CD4-positive, alpha-beta T cell treated with Interleukin-4 for 1 hour (primary cell): Measurements from ENCODE around the gene PPP1R3F.

Experiments used
- DNase-seq, 2 donors: peaks; one replicate each; pipeline ENCODE4 v3.0.0-alpha.2; 2020 to 2022

PPP1R3F gene, protein sequence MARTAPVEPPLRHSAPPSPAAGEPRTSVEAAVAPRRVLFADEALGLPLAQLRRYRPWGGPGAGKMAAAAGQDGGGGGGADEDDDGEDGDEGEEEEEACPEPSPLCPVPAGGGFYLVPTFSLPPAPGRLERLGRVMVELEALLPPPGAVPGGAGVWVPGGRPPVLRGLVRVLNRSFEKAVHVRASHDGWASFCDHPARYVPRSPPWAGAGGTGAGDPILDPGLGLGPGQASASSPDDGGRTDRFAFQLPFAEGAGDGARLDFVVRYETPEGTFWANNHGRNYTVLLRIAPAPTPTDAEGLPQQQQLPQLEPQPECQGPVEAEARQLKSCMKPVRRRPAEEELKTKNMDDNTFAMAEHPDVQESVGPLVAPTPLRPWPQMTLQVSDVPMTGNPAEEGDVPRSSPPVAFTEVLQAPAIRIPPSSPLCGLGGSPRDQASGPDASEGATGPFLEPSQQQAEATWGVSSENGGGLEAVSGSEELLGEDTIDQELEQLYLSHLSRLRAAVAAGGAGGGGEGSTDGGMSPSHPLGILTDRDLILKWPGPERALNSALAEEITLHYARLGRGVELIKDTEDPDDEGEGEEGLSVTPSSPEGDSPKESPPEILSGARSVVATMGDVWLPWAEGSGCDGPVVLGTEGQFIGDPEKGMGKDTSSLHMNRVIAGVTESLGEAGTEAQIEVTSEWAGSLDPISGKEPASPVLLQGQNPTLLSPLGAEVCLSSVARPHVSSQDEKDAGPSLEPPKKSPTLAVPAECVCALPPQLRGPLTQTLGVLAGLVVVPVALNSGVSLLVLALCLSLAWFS

GRCh38 chrX:49269767-49270248 is at the start of gene PPP1R3F:
TSS of gene PPP1R3F (plus strand) at chrX:49269793. CDS start at chrX:49269870, 77 bp downstream.
- DNase-seq: no peak

- no peak for DNase-seq
Measured at GRCh38 chrX:49220100-49220499, 49.5 kb upstream of the PPP1R3F start.

DNA sequence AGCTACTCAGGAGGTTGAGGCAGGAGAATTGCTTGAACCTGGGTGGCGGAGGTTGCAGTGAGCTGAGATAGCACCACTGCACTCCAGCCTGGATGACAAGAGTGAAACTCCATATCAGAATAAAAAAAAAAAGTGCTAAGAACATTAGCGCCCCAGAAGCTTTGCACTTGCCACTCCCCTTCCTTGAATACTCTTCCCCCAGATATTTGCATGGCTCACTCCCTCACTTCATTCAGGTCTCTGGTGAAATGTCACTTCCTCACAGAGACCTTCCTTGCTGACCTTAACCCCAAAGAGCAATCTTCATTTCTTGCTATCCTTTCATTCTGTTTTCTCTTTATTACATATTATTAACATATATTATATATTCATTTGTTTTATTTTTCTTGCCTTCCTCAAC is 47.7 kb upstream of the PPP1R3F start:
- no peak for DNase-seq

GRCh38 chrX:49225858-49226257 is 43.7 kb upstream of the PPP1R3F start:
- DNase-seq: no peak

GRCh38 chrX:49226946-49227345 is 42.6 kb upstream of the PPP1R3F start:
- no peak for DNase-seq

DNA sequence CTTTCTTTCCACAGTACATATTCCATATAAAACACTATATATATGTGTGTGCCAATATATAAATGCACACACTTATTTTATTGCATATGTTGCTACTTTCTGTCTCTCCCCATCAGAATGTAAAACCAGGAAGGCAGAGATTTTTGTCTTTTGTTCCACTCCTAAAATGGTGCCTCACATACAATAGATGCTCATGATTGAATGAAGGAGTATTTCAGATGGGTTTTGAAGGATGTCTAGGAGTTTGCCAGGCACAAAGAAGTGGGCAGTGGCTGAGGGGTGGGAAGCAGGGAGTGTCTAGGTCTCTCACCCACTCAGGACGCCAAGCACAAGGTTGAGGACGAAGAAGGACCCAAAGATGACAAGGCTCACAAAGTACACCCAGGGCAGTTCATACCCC is 41.9 kb upstream of the PPP1R3F start:
- no peak for DNase-seq

DNA sequence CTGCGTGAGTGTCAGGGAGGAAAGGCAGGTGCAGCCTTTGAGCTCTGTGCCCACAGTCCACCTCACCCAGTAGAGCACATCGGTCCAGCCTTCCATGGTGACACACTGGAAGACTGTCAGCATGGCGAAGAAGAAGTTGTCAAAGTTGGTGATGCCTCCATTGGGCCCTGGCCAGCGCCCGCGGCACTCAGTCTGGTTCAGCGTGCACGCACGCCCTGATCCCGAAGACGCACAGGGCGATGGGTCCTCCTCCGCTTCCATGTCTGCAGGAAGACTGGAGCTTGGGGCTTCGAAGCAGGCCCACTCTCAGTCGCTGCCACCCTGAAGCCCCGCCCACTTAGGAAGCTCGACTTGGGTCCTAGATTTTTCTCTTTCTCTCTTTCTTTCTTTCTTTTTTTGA is 41.4 kb upstream of the PPP1R3F start:
- no peak for DNase-seq

- DNase-seq: peak; percentile 69 to 71
Measured at GRCh38 chrX:49230500-49231232, 38.9 kb upstream of the PPP1R3F start.

GRCh38 chrX:49231333-49232000 is 38.1 kb upstream of the PPP1R3F start:
- DNase-seq: no peak

- DNase-seq: no peak
Measured at GRCh38 chrX:49232525-49232924, 37.1 kb upstream of the PPP1R3F start.

DNA sequence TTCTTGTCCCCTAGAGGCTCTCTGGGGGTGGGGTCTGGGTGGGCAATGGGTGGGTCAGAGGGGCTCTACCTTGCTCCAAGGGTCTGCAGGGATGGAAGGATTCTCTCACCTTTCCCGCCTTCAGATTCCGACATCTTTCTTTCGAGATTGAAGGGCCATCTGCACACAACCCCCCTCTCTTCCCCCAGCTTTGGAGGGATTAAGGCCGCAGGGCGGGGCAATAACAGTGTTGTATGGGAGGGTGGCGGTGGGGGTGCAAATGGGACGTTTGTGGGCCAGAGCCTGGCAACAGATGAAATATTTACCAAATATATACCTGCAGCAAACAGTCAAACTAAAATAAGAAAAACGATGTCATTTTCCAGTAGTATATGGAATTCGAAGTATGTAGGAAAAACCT is 36.4 kb upstream of the PPP1R3F start, which contains the start of gene CACNA1F:
Gene CACNA1F (minus strand): TSS at position 165 of the 400 bp plus-strand sequence. CDS start 31 bp downstream, at position 134.
- DNase-seq: no peak

DNA sequence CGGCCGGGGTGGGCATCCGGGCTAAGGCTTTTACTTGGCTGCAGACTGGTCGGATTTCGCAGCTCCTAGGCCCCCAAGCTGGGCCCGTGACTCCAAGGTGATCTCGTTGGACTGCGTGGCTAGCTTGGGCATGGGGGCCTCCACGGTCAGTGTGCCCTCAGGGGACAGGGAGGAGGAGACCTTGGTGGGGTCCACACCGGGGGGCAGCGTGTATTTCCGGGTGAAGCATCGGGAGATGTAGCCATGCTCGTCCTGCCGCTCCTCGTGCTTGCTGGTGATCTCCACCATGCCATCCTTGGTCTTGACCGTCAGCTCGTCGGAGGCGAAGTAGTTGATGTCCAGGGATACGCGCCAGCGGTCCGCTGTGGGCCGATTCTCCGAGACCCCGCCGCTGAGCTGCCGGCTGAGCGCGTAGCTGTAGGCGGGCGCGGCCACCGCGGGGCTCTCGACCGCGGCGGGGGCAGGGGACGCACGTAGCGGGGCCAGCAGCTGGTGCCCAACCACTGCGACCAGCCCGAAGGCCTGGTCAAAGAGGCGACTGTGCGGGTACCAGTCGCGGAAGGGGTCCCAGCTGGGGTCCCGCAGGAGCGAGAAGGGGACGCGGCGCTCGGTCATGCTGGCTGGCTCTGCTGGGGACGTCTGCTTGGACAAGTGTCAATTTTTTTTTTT is 35.6 kb upstream of the PPP1R3F start:
- no peak for DNase-seq

DNA sequence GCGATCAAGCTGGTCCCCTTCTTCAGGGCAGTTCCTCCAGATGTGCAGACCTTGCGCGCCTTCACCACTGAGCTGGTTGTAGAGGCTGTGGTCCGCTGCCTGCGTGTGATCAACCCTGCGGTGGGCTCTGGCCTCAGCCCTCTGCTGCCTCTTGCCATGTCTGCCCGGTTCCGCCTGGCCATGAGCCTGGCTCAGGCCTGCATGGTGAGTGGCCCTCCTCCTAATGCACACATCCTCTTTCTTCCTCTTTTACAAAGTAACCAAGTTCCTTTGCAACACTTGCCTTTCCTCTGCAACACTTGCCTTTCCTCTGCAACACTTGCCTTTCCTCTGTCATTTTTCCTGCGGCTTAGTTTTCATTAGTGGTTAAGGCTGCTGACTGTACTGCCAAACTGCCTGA is 32.5 kb upstream of the PPP1R3F start:
- DNase-seq: peak in 1 of 2 donors; percentile 21

- DNase-seq: no peak
Measured at GRCh38 chrX:49238735-49239134, 30.9 kb upstream of the PPP1R3F start.

DNA sequence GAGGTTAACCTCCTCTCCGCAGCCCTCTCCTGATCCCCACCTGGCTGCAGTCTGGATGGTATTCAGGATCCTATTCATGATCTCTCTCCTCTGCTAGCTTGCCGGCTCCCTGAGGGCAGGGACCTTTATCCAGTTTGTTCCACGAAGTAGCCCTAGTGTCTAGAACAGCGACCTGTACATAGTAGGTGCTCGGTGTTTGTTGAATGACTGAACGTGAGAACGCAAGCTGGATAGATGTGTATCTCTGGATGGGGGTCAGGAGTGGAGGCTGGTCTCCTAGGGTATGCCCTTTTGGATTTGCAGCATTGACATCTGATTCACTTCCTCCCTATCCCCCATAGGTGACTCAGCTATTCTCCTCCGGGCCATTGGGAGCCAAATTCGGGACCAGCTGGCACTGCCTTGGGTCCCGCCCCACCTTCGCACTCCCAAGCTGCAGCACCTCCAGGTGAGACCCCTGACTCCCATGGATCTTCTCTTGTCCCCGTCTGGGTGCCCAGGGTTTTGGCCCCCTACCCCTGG is 27.0 kb upstream of the PPP1R3F start:
- no peak for DNase-seq

DNA sequence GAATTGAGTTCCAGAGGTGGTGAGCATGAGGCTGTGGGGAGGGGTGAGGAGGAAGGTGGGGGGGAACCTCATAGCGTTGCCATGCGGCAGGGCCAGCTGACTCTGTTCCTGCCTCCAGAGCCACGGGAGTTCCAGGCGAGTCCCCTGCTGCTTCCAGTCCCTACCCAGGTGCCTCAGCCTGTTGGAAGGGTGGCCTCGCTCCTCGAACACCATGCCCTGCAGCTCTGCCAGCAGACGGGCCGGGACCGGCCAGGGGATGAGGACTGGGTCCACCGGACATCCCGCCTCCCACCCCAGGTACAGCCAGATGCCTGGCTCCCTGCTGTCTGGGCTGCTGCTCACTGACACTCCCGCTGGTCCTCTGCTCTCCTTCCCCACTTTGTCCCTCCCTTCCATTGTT is 26.4 kb upstream of the PPP1R3F start:
- no peak for DNase-seq

DNA sequence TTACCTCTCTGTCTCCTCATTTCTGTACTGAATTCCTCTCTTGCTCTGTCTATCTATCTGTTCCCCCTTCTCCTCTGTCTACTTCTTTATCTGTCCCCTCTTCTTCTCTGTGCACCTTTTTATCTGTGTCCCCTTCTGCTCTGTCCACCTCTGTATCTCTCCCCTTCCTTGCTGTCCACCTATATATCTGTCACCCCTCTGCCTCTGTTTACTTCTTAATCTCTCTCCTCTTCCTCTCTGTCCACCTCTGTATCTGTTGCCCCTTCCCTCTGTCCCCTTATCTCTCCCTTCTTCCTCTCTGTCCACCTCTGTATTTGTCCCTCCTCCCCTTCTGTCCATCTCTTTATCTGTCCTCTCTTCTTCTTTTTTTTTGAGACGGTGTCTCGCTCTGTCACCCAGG is 25.4 kb upstream of the PPP1R3F start:
- DNase-seq: no peak

- no peak for DNase-seq
Measured at GRCh38 chrX:49246541-49246940, 23.1 kb upstream of the PPP1R3F start.

GRCh38 chrX:49247346-49247745 is 22.2 kb upstream of the PPP1R3F start:
- DNase-seq: no peak

DNA sequence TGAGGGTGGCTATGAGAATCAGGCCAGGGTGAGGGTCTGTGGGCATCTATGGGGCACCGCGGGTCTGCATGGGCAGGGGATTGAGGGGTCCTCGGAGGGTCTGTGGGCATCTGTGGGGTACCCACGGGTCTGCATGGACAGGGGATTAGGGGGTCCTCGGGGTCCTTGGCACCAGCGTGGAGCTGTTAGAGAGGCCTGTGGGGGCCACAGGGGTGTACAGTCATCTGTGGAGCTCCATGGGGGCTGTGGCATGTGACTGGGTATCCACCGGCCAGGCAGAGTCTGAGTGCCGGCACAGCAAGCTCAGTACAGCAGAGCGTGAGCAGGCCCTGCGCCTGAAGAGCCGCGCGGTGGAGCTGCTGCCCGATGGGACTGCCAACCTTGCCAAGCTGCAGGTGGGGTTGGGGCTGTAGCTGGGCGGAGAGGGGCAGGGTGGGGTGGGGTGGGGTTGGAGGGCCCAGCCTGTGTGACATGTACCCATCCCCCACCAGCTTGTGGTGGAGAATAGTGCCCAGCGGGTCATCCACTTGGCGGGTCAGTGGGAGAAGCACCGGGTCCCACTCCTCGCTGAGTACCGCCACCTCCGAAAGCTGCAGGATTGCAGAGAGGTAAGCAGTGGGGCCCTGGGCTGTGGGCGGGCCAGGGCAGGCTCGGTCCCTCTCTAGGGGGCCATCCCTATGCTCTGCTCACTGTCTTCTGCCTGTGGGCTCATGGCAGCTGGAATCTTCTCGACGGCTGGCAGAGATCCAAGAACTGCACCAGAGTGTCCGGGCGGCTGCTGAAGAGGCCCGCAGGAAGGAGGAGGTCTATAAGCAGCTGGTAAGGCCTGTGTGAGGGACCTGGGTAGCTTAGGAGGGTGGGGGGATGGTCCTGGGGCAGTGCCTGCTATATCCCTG is 21.4 kb upstream of the PPP1R3F start:
- DNase-seq: no peak

- DNase-seq: no peak
Measured at GRCh38 chrX:49249071-49249470, 20.5 kb upstream of the PPP1R3F start.
